ENCODE results near the gene MRPL48.

DNA sequence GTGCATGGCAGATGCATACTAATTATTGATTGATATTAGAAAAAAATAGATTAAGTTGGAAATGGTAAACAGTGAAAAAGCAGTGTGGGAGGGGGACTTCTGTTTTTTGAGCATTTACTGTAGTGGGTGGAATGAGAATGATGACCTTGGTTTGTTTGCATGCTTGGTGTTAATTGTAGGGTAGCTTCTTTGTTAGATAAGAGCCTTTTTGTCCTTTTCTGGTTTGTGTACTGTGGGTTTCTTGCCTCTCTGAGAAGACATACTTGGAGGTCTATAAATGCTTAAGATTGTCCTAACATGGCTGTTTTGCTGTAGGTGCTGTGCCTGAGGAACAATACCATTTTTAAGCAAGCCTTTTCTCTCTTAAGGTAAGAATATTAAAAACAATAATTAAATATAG is 17.0 kb downstream of the MRPL48 start:
- TF ChIP-seq ZNF274 (IDR thresholded peaks at IDR 0.05; ENCODE audit: low read depth, low read length): no peak
- TF ChIP-seq, protein P1, sequence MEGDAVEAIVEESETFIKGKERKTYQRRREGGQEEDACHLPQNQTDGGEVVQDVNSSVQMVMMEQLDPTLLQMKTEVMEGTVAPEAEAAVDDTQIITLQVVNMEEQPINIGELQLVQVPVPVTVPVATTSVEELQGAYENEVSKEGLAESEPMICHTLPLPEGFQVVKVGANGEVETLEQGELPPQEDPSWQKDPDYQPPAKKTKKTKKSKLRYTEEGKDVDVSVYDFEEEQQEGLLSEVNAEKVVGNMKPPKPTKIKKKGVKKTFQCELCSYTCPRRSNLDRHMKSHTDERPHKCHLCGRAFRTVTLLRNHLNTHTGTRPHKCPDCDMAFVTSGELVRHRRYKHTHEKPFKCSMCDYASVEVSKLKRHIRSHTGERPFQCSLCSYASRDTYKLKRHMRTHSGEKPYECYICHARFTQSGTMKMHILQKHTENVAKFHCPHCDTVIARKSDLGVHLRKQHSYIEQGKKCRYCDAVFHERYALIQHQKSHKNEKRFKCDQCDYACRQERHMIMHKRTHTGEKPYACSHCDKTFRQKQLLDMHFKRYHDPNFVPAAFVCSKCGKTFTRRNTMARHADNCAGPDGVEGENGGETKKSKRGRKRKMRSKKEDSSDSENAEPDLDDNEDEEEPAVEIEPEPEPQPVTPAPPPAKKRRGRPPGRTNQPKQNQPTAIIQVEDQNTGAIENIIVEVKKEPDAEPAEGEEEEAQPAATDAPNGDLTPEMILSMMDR (IDR thresholded peaks at IDR 0.05 in 2 of 3, conservative IDR thresholded peaks at IDR 0.05 in 1 of 3; ENCODE audit: borderline replicate concordance in 1 of 3, insufficient read depth in 1 of 3, low read depth in 2 of 3, low read length in 2 of 3): no peak
